ENCODE results near the gene PBX1.

Gene PBX1

GRCh38 chr1:164725401-164725800 lies 166.4 kb downstream of the PBX1 start:
- no peak for DNase-seq (ENCODE audit: low spot score)

- DNase-seq (ENCODE audit: low spot score) = no peak
Measured at GRCh38 chr1:164726235-164726634, 167.3 kb downstream of the PBX1 start.

GRCh38 chr1:164728719-164729118 lies 169.7 kb downstream of the PBX1 start:
- no peak for DNase-seq (ENCODE audit: low spot score)

DNA sequence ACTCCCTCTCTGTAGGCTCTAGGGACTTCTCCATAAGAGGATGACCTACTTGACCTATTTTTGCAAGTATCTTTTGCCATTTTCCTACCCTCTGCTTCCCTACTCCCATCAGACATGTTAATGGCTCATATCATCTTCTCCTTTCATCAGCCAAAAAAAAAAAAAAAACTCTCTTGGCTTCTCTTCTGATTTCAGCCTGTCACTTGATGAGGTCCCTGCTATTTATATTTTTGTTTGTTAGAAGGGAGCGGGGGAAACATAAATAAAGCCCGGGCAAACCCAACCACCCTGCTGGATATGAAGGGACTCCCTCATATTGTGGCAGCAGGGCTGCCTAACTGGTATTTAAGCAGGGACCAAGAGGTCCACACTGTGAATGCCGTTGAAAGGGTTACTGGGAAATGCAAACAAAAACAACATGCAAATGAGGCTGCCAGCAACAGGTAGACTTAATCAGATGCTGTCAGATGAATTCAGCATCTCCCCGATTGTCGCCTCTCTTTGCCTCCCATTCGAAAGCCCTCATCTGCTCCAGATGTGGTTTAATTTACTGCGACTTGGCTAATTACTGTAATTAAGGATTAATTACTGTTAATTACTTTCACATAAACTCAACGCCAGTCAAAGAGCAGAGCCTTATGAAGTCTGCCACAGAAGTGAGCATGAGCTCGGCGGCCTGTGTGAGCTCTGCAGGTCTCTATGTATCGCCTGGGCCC lies 172.3 kb downstream of the PBX1 start:
- no peak for DNase-seq (ENCODE audit: low spot score)

GRCh38 chr1:164733070-164733469 lies 174.1 kb downstream of the PBX1 start:
- DNase-seq (ENCODE audit: low spot score) = no peak

DNA sequence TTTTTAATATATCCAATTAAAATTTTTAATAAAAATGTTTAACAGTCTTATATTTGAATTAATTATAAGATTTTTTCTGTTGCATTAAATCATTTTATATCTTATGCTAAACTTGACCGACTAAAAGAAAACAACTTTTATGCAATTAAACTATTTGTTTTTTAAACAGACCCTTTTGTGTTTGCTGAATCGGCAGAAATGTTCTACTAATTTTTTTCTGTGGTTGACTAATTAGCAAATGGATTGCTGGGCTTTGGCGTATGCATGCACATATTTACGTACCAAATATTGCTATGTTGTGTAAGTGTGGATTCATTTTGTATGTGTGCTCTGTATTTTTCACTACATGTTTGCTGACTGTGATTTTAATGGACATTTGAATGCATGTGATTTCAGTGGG lies 174.8 kb downstream of the PBX1 start:
- DNase-seq (ENCODE audit: low spot score) = no peak

GRCh38 chr1:164735315-164736052 lies 176.5 kb downstream of the PBX1 start:
- no peak for DNase-seq (ENCODE audit: low spot score)

GRCh38 chr1:164736137-164736536 lies 177.2 kb downstream of the PBX1 start:
- no peak for DNase-seq (ENCODE audit: low spot score)

GRCh38 chr1:164739189-164739588 lies 180.2 kb downstream of the PBX1 start:
- DNase-seq (ENCODE audit: low spot score) = no peak

DNA sequence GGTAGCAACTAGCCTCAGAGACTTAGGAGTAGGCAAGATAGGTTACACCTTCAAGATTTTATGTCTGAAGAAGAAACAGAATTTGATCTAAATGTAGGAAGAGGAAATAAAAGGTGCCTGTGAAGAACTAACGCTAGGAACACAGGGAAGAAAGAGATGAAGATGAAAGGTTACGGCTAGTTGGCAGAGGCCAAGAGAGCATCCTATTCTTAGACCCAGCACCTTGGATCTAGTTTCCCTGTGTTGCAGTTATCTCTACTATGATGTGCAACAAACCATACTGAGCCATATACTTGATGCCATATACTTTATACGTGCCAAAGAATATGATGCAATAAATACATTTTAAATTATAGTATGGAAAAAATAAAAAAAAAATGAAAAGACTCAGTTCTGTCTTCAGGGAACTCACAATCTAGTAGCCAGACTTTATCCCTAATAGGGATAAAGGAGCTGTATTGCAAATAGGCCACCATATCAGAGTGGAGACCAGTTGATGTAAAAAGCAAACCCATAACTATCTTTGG lies 181.1 kb downstream of the PBX1 start:
- no peak for DNase-seq (ENCODE audit: low spot score)

- no peak for DNase-seq (ENCODE audit: low spot score)
Measured at GRCh38 chr1:164742745-164743144, 183.8 kb downstream of the PBX1 start.

- no peak for DNase-seq (ENCODE audit: low spot score)
Measured at GRCh38 chr1:164743976-164744375, 185.0 kb downstream of the PBX1 start.

DNA sequence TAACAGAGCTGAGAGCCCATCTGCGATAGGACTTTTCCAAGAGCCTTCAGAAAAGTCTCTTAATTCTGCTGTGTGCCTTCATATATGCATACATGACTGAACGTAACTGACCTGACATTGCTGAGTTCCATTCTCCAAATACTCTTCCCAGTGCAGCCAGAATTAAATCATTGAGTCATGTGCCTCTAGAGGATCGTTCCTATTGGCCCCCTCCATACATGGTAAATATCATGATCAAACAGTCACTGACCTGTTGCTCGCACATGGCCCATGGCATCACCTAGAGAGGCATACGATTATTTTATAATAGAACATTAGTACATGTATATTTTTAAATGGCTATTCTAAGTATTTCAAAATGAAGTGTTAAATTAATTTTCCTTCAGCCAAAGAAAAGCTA lies 186.8 kb downstream of the PBX1 start:
- DNase-seq (ENCODE audit: low spot score) = no peak

DNA sequence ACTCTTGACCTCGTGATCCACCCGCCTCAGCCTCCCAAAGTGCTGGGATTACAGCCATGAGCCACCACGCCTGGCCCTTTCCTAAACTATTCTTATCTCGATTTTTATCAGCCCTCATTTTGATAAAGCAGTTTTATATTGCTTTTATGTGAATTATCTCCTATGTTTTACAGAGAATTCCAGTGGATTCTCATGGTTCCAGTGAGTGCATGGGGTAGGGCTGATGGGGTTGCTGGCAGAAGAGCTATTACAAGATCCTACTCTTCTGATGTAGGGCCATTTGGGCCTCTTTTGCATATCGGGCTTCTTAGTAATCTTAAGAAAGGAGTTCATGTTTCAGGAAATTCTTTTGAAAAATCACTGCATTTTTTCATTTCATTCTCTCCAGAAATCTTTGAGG lies 187.6 kb downstream of the PBX1 start:
- DNase-seq (ENCODE audit: low spot score) = no peak

- DNase-seq (ENCODE audit: low spot score) = no peak
Measured at GRCh38 chr1:164748253-164748899, 189.4 kb downstream of the PBX1 start.

- no peak for DNase-seq (ENCODE audit: low spot score)
Measured at GRCh38 chr1:164753521-164754077, 194.6 kb downstream of the PBX1 start.

GRCh38 chr1:164754088-164754600 lies 195.2 kb downstream of the PBX1 start:
- no peak for DNase-seq (ENCODE audit: low spot score)

GRCh38 chr1:164755690-164756089 lies 196.7 kb downstream of the PBX1 start:
- DNase-seq (ENCODE audit: low spot score) = no peak

DNA sequence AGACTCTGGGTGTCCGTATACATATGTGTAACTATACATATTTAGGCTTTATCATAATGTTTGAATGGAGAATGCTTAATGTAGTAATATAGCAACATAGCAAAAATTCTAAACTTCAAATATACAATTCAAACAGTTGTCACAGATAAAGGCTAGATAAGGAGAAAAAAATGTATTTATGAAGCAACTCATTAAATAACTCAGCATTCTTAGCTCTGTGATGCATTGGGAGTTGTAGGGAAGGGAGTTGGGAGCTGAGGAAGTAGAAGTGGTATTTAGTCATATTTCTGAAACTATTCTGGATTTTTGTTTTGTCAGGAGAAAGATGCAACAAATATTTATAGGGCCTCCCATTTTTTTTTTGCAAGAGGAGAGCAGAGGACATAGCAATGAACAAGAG lies 197.8 kb downstream of the PBX1 start:
- no peak for DNase-seq (ENCODE audit: low spot score)

- DNase-seq (ENCODE audit: low spot score) = no peak
Measured at GRCh38 chr1:164757625-164758024, 198.6 kb downstream of the PBX1 start.

GRCh38 chr1:164759144-164759920 lies 200.3 kb downstream of the PBX1 start:
- DNase-seq (ENCODE audit: low spot score) = no peak

All from germinal center (tissue), 1 donor.